ENCODE results near the gene C19orf67. TPM values are rescaled to one million over a fixed set of nuclear protein-coding genes. Genes with fewer than 3 reads are reported as not detected.

C19orf67 gene
- total and polyA plus RNA-seq, 2 of the 4 experiments (the other 2 are of a cell fraction) = not detected

DNA sequence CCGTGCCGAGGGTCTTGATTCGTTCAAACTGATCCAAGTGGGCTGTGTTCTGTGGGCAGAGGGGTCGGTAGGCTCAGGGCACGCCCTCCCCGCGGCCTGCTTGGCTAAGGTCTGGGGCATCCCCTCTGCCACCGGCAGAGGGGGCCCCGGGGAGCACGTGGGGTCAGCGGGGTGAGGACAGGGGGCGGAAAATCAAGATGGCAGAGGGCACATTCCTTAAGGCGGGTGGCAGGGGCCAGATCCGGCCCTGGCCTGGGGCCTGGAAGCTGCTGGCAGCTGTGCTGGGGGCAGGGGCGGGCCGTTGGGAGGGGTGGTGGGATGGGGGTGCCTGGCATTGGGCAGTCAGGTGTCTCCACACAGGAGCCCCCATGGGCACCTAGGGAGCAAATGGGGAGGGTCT, 21.3 kb upstream of the C19orf67 start:
- dilution Hi-C loops (cut with HindIII; ENCODE audit: low sequenced_read_pairs, unreplicated experiment) (no loop called here), in situ Hi-C loops (cut with MboI; ENCODE audit: low sequenced_read_pairs) (no loop called here), intact Hi-C loops (cut with micrococcal nuclease) (no loop called here)
- Histone ChIP-seq H3K27me3 (ENCODE audit: control insufficient read depth, insufficient read depth, low read length) (no peaks in the 10 kb centered on the region), H2BK5ac (ENCODE audit: low read depth, low read length, poor library complexity, severe bottlenecking) (no peak overlapping the region), H3K4me3 (ENCODE audit: insufficient read depth, low read depth, low read length) (no peak overlapping the region), H2BK120ac (ENCODE audit: low read depth, low read length) (no peak overlapping the region), H4K91ac (ENCODE audit: insufficient read depth, low read depth, low read length) (no peak overlapping the region), H3K79me1 (ENCODE audit: low read depth in 1 of 2, low read length in 2 of 2) (peaks cover 5 to 32% of the 10 kb centered on the region in 2 experiments; a peak in 2 of 4 replicates), H3K23ac (ENCODE audit: low read depth, low read length) (no peak overlapping the region), H3K36me3 (ENCODE audit: control insufficient read depth, insufficient read depth, low read length) (peaks cover 25% of the 10 kb centered on the region), H3K27ac (ENCODE audit: insufficient read depth, low read length) (no peak overlapping the region), H3K4me2 (ENCODE audit: low read depth, low read length) (no peak overlapping the region), H3K4ac (ENCODE audit: low read depth, low read length) (no peak overlapping the region), H2AK9ac (replicated peaks; ENCODE audit: low read depth, low read length, poor library complexity) (no peak overlapping the region), H4K5ac (ENCODE audit: low read depth, low read length) (no peak overlapping the region), H3K56ac (ENCODE audit: extremely low read depth, insufficient read depth, low read length) (no peak overlapping the region), H3K18ac (ENCODE audit: low read depth, low read length) (no peak overlapping the region), H3K4me1 (ENCODE audit: control insufficient read depth, insufficient read depth, low read length) (no peaks in the 10 kb centered on the region), H2AFZ (replicated peaks; ENCODE audit: low read length, poor library complexity) (no peak overlapping the region), H3K9me3 (ENCODE audit: control insufficient read depth, insufficient read depth, low read length) (no peaks in the 10 kb centered on the region), H3K9me1 (ENCODE audit: insufficient read depth, low read length) (no peaks in the 10 kb centered on the region), H3K14ac (replicated peaks; ENCODE audit: low read depth, low read length) (no peak overlapping the region), H2BK20ac (ENCODE audit: low read depth, low read length) (no peak overlapping the region), H2BK15ac (ENCODE audit: low read depth, low read length) (no peak overlapping the region), H4K8ac (ENCODE audit: low read depth in 2 of 2, low read length in 2 of 2) (no peak overlapping the region), H2AK5ac (ENCODE audit: low read depth, low read length) (no peak overlapping the region), H3K9ac (ENCODE audit: low read depth, low read length) (no peak overlapping the region), H4K20me1 (ENCODE audit: insufficient read depth, low read length) (no peaks in the 10 kb centered on the region; the same call in 1 of the 2 replicates)
- CTCF ChIA-PET = no interaction called here
- DNase-seq (no peak), ATAC-seq (ENCODE audit: low read depth) (no peak)
- POLR2A ChIA-PET (ENCODE audit: unreplicated experiment) = no interaction called here
- 89% methylated on average over 3 of the region's 16 CpGs; no CpG with 5 or more reads in 1 of the 2 experiments for WGBS, 2 experiments (ENCODE audit: extremely low coverage in 2 of 2, insufficient read length in 1 of 2)
- no TSS peak for BruUV-seq (replicated peaks)
- no peak for TF ChIP-seq CEBPB (IDR thresholded peaks at IDR 0.05; ENCODE audit: low read depth, low read length)
- TF ChIP-seq MAZ (IDR thresholded peaks at IDR 0.05; ENCODE audit: borderline replicate concordance, low read depth, low read length) = no peak
- TF ChIP-seq MAFK (IDR thresholded peaks at IDR 0.05; ENCODE audit: low read depth, low read length) = no peak
- no peak for TF ChIP-seq RAD21 (IDR thresholded peaks at IDR 0.05; ENCODE audit: low read length)

All from IMR-90 (cell line).